Activated gamma-delta T cell treated with anti-CD3 and anti-CD28 coated beads, Interleukin-2, amount 50 U/mL, for 16 hours (primary cell): Measurements from ENCODE around the gene SMPD1.
A peak's percentile ranks its signal among the peaks of the same experiment; 100 is the strongest.

ENCODE experiments used
- DNase-seq: peaks from one replicate; pipeline ENCODE4 v3.0.0-alpha.2; 2020; ENCODE audit warnings: low read depth

The SMPD1 gene

DNA sequence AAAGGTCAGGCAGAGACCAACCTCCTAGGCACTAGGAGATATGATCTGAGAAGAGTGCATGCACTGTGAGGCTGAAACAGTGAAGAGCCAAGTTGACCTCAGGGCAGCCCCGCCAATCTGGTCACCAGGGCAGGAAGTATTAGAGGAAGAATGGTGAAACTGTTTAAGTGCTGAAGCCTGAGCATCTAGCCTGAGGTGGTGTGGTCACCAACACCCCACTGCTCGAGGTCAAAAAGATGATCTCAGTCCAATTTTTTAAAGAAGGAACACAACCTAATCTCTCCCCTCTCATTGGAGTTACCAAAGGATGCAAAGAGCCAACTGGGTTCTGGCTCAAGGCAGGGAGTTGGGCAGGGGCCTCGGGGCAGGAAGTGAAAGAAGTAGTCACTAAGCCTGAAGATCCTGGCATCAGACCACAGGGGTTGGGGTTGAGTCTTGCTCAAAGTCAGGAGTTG, 24.6 kb downstream of the SMPD1 start:
- no peak for DNase-seq

DNA sequence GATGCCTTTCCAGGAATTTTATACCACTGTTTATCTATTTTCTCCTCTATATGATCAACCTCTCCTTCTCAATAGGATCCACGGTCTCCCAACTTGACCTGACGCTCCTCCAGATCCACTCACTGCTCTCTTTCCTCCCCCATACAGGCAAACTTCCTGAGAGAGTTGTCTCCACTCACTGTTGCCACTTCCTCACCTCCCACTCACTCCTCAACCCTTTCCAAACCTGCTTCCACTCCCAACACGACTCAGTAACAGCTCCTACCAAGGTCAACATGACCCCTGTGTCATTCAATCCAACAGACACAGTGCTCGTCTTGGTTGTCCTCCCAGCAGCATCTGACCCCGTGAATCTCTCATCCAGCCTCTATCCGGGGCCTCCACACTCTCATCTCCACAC, 25.5 kb downstream of the SMPD1 start:
- no peak for DNase-seq

- no peak for DNase-seq
These were observed 27.8 kb downstream of the SMPD1 start for GRCh38 chr11:6417907-6418556.

GRCh38 chr11:6418557-6419008, 28.3 kb downstream of the SMPD1 start:
- no peak for DNase-seq

- DNase-seq, result peak; percentile 39
These were observed 28.8 kb downstream of the SMPD1 start, which contains the start of gene APBB1 for GRCh38 chr11:6419009-6419631. Gene APBB1, minus strand, starts transcription at chr11:6419094. Its CDS starts 7,747 bp downstream, at chr11:6411347.

DNA sequence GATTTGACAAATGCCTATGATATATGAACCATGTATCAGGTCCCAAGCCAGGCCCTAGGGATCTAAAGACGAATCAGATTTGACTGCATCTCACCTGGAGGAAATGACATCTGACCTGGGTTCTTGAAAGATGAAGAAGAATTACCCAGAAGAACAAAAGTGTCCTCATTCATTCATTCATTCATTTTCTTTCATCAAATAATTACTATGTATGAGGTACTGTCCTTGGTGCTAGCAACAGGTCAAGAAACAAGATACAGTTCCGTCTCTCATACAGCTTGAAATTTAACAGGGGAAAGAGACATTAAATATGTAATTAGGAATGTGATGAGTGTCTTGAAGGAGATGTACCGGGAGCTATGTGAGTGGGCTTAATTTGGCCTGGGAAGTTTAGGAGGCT, 30.4 kb downstream of the SMPD1 start:
- no peak for DNase-seq

GRCh38 chr11:6427516-6427915, 37.2 kb downstream of the SMPD1 start:
- DNase-seq, result no peak

DNA sequence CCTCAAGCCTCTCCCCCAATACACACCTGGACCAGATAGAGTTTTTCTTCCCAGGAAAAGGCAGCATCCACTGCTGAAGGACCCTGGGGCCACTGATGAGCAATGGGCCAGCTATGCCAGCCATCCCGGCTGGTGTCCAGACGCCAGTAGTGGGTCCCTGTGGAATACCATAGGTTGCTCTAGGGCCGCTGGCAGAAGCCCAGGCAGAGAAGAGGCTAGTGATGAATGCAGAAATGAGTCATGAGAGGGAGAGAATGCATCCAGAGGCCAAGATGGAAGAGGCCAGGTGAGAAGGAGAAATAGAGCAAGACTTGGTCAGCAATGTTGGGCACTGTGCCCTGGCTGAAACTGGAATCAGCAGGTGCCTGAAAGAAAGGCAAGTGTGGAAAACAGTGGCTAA, 41.6 kb downstream of the SMPD1 start:
- DNase-seq, result no peak

DNA sequence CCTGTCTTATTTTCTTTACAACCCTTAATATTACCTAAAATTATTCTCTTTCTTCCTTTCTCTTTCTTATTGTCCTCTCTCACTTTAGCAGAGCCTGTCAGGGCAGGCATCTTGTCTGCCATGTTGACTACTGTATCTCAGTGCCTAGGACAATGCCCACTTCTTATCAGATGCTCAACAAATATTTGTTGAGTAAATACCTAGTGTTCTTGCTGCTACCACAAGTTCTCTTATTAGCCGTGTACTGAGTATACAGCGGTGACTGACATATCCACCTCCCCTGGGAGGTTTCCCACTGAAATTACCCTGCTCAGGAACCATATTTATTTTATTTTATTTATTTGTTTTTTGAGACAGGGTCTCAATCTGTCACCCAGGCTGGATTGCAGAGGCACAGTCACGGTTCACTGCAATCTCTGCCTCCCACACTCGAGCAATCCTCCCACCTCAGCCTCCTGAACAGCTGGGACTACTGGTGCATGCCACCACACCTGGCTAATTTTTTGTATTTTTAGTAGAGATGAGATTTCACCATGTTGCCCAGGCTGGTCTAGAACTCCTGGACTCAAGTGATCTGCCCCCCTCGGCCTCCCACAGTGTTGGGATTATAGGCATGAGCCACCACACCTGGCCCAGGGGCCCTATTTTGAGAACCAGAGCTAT, 43.9 kb downstream of the SMPD1 start:
- no peak for DNase-seq

- no peak for DNase-seq
These were observed 47.1 kb downstream of the SMPD1 start for GRCh38 chr11:6437423-6437822.

GRCh38 chr11:6437993-6438392, 47.7 kb downstream of the SMPD1 start:
- DNase-seq, result no peak

GRCh38 chr11:6438979-6439571, 48.8 kb downstream of the SMPD1 start:
- DNase-seq, result no peak

- no peak for DNase-seq
These were observed 50.7 kb downstream of the SMPD1 start, which contains the start of gene HPX for GRCh38 chr11:6440906-6441358. Gene HPX, minus strand, starts transcription at chr11:6440987. Its CDS starts 24 bp downstream, at chr11:6440963.

- DNase-seq, result no peak
These were observed 52.2 kb downstream of the SMPD1 start for GRCh38 chr11:6442441-6442840.

DNA sequence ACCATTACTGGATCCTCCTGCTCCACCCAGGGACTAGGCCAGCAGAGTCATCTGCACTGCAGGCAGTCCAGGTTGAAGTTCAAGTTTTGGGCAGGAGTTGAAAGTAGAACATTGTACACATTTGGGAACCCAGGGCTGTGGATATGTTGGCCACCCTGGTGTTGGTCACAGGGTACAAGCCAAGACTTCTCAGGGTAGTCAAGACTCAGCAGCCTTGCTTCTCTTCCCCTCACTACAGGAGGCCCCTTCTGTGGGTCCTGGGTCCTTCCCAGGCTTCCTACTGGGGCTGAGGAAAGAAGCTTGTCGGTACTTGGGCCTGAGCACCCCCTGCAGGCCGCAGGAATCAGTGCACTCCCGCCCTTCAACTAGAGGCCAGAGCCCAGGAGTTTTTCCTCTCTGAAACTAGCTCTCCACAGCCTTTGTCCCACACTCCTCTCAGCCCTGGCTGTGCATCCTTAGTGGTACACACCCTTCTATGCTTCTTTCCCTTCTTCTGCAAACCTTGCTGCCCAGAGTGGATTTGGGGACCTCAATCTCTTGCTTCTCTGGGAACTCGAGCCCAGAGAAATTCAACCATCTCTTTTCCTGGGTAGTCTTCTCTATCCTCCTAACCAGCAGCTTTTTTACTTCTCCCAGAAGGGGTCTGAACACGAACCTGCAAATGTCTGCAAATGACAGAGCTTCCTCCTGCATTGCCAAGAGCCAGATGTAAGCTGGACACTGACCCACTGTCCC, 53.2 kb downstream of the SMPD1 start:
- DNase-seq, result peak; percentile 23
